ENCODE data around the gene NOVA1. TPM values are rescaled to one million over a fixed set of nuclear protein-coding genes. Genes with fewer than 3 reads are reported as not detected.

NOVA1 gene
- total and polyA plus RNA-seq, 2 of the 13 experiments (the other 11 are each of a cell fraction or from before 2014, with no cell fraction given), result 0.13 TPM

- TF ChIP-seq ZIK1 (CRISPR knock-in tag; IDR thresholded peaks at IDR 0.05; ENCODE audit: borderline replicate concordance, low read depth), result no peak
Observed at GRCh38 chr14:26429205-26429604, 168.6 kb downstream of the NOVA1 start (continued).

DNA sequence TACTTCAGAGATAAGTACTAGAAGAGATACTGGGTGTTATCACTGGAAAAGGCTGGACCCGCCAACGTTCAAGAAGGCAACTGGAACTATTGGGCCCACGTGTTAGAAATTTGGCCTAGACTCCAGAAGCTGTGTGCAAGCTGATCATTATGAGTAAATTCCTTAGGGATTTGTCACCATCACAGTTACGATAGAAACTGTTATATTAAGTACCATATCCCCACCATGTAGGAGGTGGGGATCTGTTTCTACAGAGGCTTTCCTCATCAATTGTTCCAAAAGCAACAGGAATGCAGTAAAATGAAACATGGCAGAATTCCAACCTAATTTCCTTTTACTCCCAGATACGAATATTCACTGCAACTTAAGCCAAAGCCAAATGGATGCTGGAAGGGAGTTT lies 170.7 kb downstream of the NOVA1 start:
- DNase-seq (ENCODE audit: low spot score) (no peak), ATAC-seq (no peak), FAIRE-seq (no peak)
- ChIA-PET POLR2A (no interaction called here), CTCF (ENCODE audit: low intra/inter-chr PET ratio, low total read pairs) (no interaction called here)
- H2AFZ ChIP-seq (ENCODE audit: low read length), result no peak overlapping the region
- no peaks in the 10 kb centered on the region for H4K20me1 ChIP-seq (ENCODE audit: insufficient read depth, low read length)
- H3K4me3 ChIP-seq (replicated peaks in 1 of 3; ENCODE audit: insufficient read depth in 1 of 3, low read depth in 2 of 3, low read length in 3 of 3), result no peak overlapping the region
- no peak overlapping the region for H3K9ac ChIP-seq (ENCODE audit: insufficient read depth, low read depth, low read length)
- no peaks in the 10 kb centered on the region for H3K27me3 ChIP-seq (ENCODE audit: control insufficient read depth in 1 of 2, insufficient read depth in 2 of 2, low read length in 2 of 2)
- H3K4me1 ChIP-seq (ENCODE audit: insufficient read depth, low read length), result no peaks in the 10 kb centered on the region
- peaks cover 76% of the 10 kb centered on the region for H3K9me3 ChIP-seq (ENCODE audit: low read length)
- intact Hi-C loops (cut with micrococcal nuclease; ENCODE audit: unreplicated experiment) (no loop called here), in situ Hi-C loops (cut with HindIII; ENCODE audit: extremely low pct_ligation_motif_present, low pct_unique_long_range_greater_than_20kb) (no loop called here)
- H3K27ac ChIP-seq (ENCODE audit: extremely low read length, insufficient read depth, low read length), result no peak overlapping the region
- H3K36me3 ChIP-seq (replicated peaks in 1 of 2; ENCODE audit: control insufficient read depth in 1 of 2, insufficient read depth in 2 of 2, low read length in 2 of 2), result no peaks in the 10 kb centered on the region
- BruUV-seq (replicated peaks), result no TSS peak
- H3K4me2 ChIP-seq (ENCODE audit: low read depth, low read length), result no peak overlapping the region
- no peak for TF ChIP-seq CBFB (CRISPR knock-in tag; IDR thresholded peaks at IDR 0.05)
- no peak for TF ChIP-seq ZNF281 (CRISPR knock-in tag; IDR thresholded peaks at IDR 0.05; ENCODE audit: borderline replicate concordance)
- no peak for TF ChIP-seq FOXK2 (IDR thresholded peaks at IDR 0.05)
- TF ChIP-seq SOX6 (IDR thresholded peaks at IDR 0.05), result no peak
- no peak for TF ChIP-seq SOX6 (CRISPR knock-in tag; IDR thresholded peaks at IDR 0.05)
- TF ChIP-seq MXI1 (IDR thresholded peaks at IDR 0.05; ENCODE audit: borderline replicate concordance, low read depth, low read length), result no peak
- no peak for TF ChIP-seq REL (CRISPR knock-in tag; conservative IDR thresholded peaks at IDR 0.05)
- TF ChIP-seq ZNF331 (CRISPR knock-in tag; IDR thresholded peaks at IDR 0.05), result no peak
- no peak for TF ChIP-seq STAT5B (CRISPR knock-in tag; IDR thresholded peaks at IDR 0.05)
- no peak for TF ChIP-seq HOXA9 (CRISPR knock-in tag; IDR thresholded peaks at IDR 0.05; ENCODE audit: borderline replicate concordance)
- no peak for TF ChIP-seq PATZ1 (CRISPR knock-in tag; IDR thresholded peaks at IDR 0.05)
- no peak for TF ChIP-seq POLR2A (IDR thresholded peaks at IDR 0.05; ENCODE audit: insufficient read depth in 1 of 2, low read depth in 2 of 2, low read length in 2 of 2)
- no peak for TF ChIP-seq ZNF713 (CRISPR knock-in tag; IDR thresholded peaks at IDR 0.05)
- TF ChIP-seq ATF1 (CRISPR knock-in tag; IDR thresholded peaks at IDR 0.05), result no peak
- no peaks in the 10 kb centered on the region for H3K79me2 ChIP-seq (ENCODE audit: insufficient read depth, low read length)
- WGBS (ENCODE audit: low lambda C conversion rate), result under 1% methylated on average over 5 of the region's 5 CpGs
